HS-27A (cell line): ENCODE data around the gene CCDC171.

Source experiments
- DNase-seq: peaks from one replicate; pipeline ENCODE4 v3.0.0-alpha.2; 2012; ENCODE audit warnings: low read depth, missing footprints

Gene CCDC171

DNA sequence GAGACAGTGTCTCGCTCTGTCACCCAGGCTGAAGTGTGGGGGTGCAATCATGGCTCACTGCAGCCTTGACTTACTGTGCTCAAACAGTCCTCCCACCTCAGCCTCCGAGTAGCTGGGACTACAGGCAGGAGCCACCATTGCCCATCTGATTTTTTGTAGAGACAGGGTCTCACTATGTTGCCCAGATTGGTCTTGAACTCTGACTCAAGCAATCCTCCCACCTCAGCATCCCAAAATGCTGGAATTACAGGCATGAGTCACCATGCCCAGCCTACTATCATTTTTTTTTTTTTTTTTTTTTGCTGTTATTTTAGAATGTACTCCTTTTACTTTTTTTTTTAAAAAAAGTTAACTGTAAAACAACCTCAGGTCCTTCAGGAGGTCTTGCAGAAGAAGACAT, 449.0 kb downstream of the CCDC171 start:
- DNase-seq: no peak

- DNase-seq: no peak
Observed at GRCh38 chr9:16002816-16003215, 450.0 kb downstream of the CCDC171 start.

GRCh38 chr9:16003785-16004184, 450.9 kb downstream of the CCDC171 start:
- DNase-seq: no peak

DNA sequence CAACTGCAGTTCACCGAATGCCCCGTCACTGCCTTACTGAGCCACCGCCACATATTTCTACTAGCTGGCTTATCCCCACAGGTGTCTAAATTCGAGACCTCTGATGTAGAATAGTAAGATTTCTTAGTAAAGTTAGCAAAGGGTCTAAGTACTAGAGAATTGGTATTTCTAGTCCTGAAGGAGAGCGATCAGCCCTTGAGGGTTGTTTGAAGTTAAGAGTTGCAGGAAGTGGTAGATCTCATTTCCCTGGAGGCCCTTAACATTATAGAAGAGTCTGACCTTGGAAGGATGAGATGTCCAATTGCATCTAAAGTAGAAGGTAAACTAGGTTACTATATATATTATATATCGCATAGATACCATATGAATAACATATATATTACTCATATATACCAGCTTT, 451.8 kb downstream of the CCDC171 start:
- DNase-seq: no peak

- no peak for DNase-seq
Observed at GRCh38 chr9:16010221-16010620, 457.4 kb downstream of the CCDC171 start.

DNA sequence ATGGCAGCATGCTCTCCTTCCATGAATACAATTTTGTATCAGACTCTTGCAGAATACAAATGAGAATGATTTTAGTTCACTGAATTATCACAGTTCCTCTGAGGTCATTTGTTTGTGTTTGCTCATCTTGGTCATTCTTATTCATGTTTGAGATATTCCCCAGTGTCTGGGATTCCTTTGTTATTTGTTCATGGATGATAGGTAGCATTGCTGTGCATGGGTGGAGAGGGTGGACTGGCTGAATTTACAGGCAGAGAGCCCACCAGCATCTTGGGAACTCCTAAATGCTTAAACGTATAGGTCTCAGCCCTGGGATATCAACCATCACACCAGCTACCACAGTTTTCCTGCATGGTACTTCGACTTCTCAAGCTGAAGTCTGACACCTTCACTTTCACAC, 459.8 kb downstream of the CCDC171 start:
- no peak for DNase-seq

DNA sequence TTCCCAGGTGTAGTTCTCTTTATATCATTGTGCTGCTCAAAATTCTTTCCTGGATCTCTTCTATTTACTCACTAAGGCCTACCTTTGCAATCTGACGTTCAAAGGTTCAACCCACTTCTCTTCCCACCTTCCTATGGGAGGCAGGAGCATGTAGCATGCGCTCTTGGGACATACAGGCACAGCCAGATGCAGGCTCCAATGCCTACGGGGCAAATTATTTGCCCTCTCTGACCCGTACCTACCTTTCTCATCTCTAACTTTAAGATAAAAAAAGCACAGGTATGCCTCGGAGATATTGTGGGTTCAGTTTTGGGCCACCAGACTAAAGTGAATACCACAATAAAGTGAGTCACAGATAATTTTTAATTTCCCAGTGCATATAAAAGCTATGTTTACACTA, 460.5 kb downstream of the CCDC171 start:
- no peak for DNase-seq

GRCh38 chr9:16013826-16014225, 461.0 kb downstream of the CCDC171 start:
- DNase-seq: no peak

DNA sequence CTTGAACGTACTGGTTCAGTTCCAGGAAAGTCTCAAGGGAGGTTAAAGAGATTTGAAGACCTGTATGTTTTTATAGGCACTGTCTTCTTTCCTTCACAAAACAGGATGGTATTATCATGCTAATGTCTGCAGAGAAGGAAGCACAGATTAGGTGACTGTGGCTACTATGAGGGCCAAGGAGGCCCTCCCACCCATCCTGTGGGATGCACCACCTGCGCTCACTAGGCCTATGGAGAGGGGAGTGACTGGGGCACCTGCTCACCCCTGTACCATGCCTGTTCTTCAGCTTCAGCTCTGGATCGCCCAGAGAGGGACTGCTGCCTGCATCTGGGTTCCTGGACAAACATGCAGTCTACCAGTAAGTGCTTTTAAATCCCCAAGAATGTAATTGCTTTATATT, 469.4 kb downstream of the CCDC171 start:
- no peak for DNase-seq

- no peak for DNase-seq
Observed at GRCh38 chr9:16023446-16023845, 470.6 kb downstream of the CCDC171 start.
